Measurements from ENCODE around the gene IZUMO2.
"Not testable (repeated sequence)": the region's sequence is repeated elsewhere in the genome, so short reads cannot be mapped to it uniquely, and the experiment has no call there.

The IZUMO2 gene

GRCh38 chr19:50133518-50134492 lies 29.3 kb downstream of the IZUMO2 start:
- H3K27ac ChIP-seq, result peak overlapping the region; percentile 46
- TF ChIP-seq CTCF (IDR thresholded peaks at IDR 0.05), result peak; percentile 73

- H3K27ac ChIP-seq, result not testable (repeated sequence)
Observed at GRCh38 chr19:50104012-50104411, 59.1 kb downstream of the IZUMO2 start.

GRCh38 chr19:50103405-50103804 lies 59.7 kb downstream of the IZUMO2 start:
- not testable (repeated sequence) for H3K27ac ChIP-seq

Measured in 22Rv1 (cell line).